ENCODE results near the gene RGCC.

DNA sequence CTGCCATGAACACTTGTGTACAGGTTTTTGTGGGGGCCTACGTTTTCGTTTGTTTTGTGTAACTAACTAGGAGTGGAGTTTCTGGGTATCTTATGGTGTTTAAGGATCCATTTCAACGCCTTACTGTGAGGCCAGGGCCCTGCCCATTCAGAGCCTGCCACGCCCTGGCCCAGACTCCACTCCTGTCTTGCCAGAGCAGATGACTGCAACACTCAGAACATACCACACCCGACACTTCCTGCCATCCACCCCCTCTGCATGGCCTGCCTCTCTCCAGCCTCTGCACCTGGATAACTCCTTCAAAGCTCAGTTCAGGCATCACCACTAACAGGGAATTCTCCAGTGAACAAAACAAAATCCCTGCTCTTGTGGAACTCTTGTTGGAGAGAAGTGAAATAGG, 43.2 kb downstream of the RGCC start:
- TF ChIP-seq, protein P1, sequence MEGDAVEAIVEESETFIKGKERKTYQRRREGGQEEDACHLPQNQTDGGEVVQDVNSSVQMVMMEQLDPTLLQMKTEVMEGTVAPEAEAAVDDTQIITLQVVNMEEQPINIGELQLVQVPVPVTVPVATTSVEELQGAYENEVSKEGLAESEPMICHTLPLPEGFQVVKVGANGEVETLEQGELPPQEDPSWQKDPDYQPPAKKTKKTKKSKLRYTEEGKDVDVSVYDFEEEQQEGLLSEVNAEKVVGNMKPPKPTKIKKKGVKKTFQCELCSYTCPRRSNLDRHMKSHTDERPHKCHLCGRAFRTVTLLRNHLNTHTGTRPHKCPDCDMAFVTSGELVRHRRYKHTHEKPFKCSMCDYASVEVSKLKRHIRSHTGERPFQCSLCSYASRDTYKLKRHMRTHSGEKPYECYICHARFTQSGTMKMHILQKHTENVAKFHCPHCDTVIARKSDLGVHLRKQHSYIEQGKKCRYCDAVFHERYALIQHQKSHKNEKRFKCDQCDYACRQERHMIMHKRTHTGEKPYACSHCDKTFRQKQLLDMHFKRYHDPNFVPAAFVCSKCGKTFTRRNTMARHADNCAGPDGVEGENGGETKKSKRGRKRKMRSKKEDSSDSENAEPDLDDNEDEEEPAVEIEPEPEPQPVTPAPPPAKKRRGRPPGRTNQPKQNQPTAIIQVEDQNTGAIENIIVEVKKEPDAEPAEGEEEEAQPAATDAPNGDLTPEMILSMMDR (IDR thresholded peaks at IDR 0.05; ENCODE audit: low read depth, low read length) = no peak
- TF ChIP-seq POLR2A (IDR thresholded peaks at IDR 0.05; ENCODE audit: extremely low read depth, insufficient read length) = no peak
- TF ChIP-seq, protein P2, sequence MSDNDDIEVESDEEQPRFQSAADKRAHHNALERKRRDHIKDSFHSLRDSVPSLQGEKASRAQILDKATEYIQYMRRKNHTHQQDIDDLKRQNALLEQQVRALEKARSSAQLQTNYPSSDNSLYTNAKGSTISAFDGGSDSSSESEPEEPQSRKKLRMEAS (IDR thresholded peaks at IDR 0.05; ENCODE audit: low read depth, low read length) = no peak

Measured in NB4 (cell line).